NCI-H345 (cell line): Measurements from ENCODE around the gene TGFBRAP1.
"Not testable (repeated sequence)": the region's sequence is repeated elsewhere in the genome, so short reads cannot be mapped to it uniquely, and the experiment has no call there.

Experiments
- DNase-seq: peaks from one replicate; lab custom pipeline; 2025; lab: John Stamatoyannopoulos, UW

The TGFBRAP1 gene

DNA sequence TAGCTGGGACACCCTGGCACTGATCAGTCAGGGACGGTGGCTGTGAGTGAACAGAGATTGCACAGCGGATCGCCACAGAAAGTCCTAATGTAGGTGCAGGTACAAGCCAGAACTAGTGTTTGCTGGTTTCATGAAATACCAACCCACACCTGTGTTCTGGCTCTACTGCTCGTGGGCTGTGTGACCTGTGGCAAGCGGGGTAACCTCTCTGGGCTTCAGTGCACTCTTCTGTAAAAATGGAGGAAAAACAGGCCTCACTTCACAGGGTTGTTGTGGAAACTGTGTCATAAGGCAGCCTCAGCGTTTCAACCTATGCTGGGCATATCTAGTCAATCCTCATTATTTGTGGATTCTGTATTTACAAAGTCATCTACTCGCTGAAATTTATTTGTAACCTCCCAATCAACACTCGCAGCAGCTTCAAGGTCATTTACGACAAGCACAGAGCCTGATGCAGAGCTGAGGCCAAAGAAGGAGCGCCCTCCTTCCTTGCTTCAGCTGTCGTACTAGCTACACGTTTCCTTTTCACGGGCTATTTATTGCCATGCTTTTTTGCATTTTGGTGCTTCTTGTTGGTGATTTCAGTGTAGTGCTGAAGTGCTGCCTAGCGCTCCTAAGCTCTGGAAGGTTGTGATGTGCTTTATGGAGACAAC lies 58.0 kb downstream of the TGFBRAP1 start:
- DNase-seq, result no peak

DNA sequence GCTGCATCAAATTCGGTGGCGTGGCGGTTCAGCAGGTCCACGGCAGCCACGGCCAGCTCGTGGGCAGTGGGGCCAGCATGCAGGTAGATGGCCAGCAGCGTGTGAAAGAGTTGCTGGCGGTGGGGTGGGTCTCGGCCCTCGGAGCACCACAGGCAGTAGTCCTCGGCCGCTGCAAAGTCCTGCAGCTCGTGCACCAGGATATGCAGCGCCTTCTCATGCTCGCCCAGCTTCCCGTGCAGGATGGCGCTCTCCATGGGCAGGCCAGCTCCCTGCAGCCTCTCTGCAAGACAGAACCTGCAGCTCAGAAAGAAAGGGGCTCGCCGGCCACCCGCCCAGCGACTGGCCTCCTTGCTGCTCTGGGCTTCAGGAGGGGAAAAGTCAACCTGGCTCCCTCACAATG lies 60.1 kb downstream of the TGFBRAP1 start:
- no peak for DNase-seq

DNA sequence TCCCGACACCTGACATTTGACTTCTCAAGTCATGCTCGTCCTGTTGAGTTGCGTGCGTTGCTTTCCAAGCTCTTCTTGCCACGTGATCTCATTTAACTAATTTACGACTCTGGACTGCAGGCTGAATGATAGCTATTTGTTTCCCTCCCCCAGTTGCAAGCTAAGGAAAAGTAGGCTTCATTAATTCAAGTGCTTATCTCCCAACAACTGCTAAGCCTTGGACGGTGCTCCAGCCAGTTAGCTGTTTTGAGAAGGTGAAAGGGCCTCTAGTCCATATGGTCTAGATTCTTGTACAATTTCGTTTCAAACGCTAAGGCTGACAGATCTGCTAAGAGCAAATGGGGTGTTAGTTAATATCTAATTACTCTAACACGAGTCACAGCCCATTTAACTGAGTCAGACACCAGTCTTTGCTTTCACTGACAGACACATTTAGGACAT lies 66.9 kb downstream of the TGFBRAP1 start:
- DNase-seq, result no peak

DNA sequence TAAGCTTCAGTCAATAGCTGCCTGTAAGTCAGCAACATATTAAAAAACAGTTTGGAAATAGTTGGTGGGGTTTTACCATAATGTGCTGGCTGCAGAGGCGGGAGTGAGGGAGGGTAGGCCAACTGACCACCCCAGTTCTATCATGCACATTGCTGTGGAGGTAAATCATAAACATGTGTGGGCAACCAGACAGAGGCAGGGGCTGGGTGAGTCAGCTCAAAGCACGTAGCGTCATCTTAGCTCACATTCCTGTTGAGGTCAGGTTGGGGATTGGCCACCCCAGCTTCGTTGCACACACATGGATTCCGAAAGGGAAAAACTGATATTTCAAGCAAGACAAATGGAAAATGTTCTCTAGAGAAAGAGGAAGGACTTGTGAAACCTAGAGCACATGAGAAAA lies 68.5 kb downstream of the TGFBRAP1 start:
- DNase-seq, result no peak

- no peak for DNase-seq
Observed at GRCh38 chr2:105258835-105259350, 70.6 kb downstream of the TGFBRAP1 start.

GRCh38 chr2:105257981-105258380 lies 71.6 kb downstream of the TGFBRAP1 start:
- DNase-seq, result no peak

- DNase-seq, result no peak
Observed at GRCh38 chr2:105256431-105257047, 73.0 kb downstream of the TGFBRAP1 start.

GRCh38 chr2:105255979-105256378 lies 73.6 kb downstream of the TGFBRAP1 start:
- DNase-seq, result no peak

GRCh38 chr2:105254531-105255210 lies 74.9 kb downstream of the TGFBRAP1 start:
- no peak for DNase-seq

- no peak for DNase-seq
Observed at GRCh38 chr2:105252271-105252670, 77.3 kb downstream of the TGFBRAP1 start.

- DNase-seq, result not testable (repeated sequence)
Observed at GRCh38 chr2:105251016-105251648, 78.4 kb downstream of the TGFBRAP1 start.

- DNase-seq, result no peak
Observed at GRCh38 chr2:105249891-105250290, 79.6 kb downstream of the TGFBRAP1 start.

- DNase-seq, result no peak
Observed at GRCh38 chr2:105249181-105249580, 80.4 kb downstream of the TGFBRAP1 start.

- no peak for DNase-seq
Observed at GRCh38 chr2:105248316-105249070, 81.0 kb downstream of the TGFBRAP1 start.

DNA sequence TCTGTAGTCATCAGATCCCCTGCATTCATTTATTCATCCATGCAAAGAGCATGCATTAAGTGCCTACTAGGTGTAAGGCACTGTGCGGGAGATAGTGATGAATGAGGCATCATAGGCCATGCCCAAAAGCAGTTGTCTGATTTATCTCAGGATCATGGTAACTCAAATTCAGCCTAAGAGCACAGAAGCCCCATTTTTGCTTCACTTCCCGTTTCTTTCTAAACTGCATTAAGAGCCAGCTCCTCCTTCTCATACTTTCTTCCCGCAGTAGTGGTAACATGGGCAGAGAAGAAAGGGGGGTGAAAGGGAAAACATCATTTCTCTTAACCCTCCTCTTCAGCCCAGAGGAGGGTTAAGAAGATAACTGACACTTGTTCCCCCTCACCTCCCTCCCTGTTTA lies 85.1 kb downstream of the TGFBRAP1 start:
- no peak for DNase-seq

GRCh38 chr2:105243961-105244360 lies 85.6 kb downstream of the TGFBRAP1 start:
- no peak for DNase-seq

GRCh38 chr2:105242286-105242993 lies 87.1 kb downstream of the TGFBRAP1 start:
- no peak for DNase-seq

- no peak for DNase-seq
Observed at GRCh38 chr2:105241443-105241842, 88.1 kb downstream of the TGFBRAP1 start, which contains the start of gene GPR45. Gene GPR45 (plus strand): TSS chr2:105241743. CDS start chr2:105241859, 116 bp downstream.

DNA sequence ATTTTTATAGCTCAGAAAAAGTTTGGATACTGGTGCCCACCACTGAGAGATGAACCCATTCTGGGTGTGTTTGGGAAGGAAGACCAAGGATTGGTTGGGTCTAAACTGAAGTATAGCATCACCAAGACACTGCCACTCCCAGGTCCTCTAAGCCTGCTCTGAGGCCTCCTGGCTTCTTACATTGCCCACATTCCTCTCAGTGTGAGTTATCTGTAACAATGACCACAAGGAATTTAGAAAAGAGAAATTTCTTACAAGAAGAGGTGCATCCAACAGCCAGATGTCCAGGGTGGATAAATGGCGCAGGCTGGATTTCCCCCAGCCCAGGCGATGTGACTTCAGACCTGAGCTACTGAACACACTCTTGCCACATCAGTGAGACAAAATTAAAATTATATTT lies 89.6 kb downstream of the TGFBRAP1 start:
- DNase-seq, result no peak

- no peak for DNase-seq
Observed at GRCh38 chr2:105238664-105239240, 90.8 kb downstream of the TGFBRAP1 start.
